Putamen (tissue), 1 donor: ENCODE measurements around the gene NMT2.

ENCODE experiments used
- DNase-seq: peaks from one replicate; pipeline ENCODE4 v3.0.0-alpha.2; 2016; ENCODE audit warnings: low spot score

Gene NMT2

GRCh38 chr10:15092855-15093408 is 75.6 kb downstream of the NMT2 start:
- DNase-seq, result no peak

- DNase-seq, result no peak
Measured at GRCh38 chr10:15091418-15091817, 77.1 kb downstream of the NMT2 start.

- peak; percentile 79 for DNase-seq
Measured at GRCh38 chr10:15088428-15089261, 79.8 kb downstream of the NMT2 start, which contains the start of gene ACBD7. Gene ACBD7 (minus strand): TSS chr10:15088776. CDS start chr10:15088728, 48 bp downstream.

GRCh38 chr10:15084502-15084922 is 84.0 kb downstream of the NMT2 start:
- DNase-seq, result peak; percentile 45

GRCh38 chr10:15083674-15084501 is 84.6 kb downstream of the NMT2 start:
- DNase-seq, result no peak

- no peak for DNase-seq
Measured at GRCh38 chr10:15075421-15075820, 93.1 kb downstream of the NMT2 start.

GRCh38 chr10:15072358-15072757 is 96.1 kb downstream of the NMT2 start:
- DNase-seq, result no peak

GRCh38 chr10:15069230-15069629 is 99.3 kb downstream of the NMT2 start:
- DNase-seq, result no peak

- no peak for DNase-seq
Measured at GRCh38 chr10:15068802-15069201, 99.7 kb downstream of the NMT2 start.

GRCh38 chr10:15067154-15067553 is 101.3 kb downstream of the NMT2 start:
- no peak for DNase-seq

GRCh38 chr10:15060638-15061037 is 107.9 kb downstream of the NMT2 start:
- DNase-seq, result no peak

- no peak for DNase-seq
Measured at GRCh38 chr10:15059914-15060313, 108.6 kb downstream of the NMT2 start.

- DNase-seq, result no peak
Measured at GRCh38 chr10:15058689-15059088, 109.8 kb downstream of the NMT2 start.
